OCI-LY3 (cell line): ENCODE data around the gene RPRM.
A peak's percentile ranks its signal among the peaks of the same experiment; 100 is the strongest.

Source experiments
- H2AFZ ChIP-seq: fragments of 200-600, 300-600 bp; shearing (Covaris generic); 2 replicates; pipeline ENCODE4 v1.6.0; 2014; ENCODE audit warnings: antibody characterized with exemption, low read depth, low read length
- H3K27ac ChIP-seq: fragments of 200-600, 300-600 bp; sonication (generic); 2 replicates; pipeline ENCODE4 v1.5.1; 2014; ENCODE audit warnings: mild to moderate bottlenecking, low read length, moderate library complexity, mixed read lengths
- H3K27me3 ChIP-seq: fragments of 200-600, 300-600 bp; sonication (generic); 2 replicates; pipeline ENCODE4 v1.6.1; 2014; ENCODE audit warnings: low read depth, low read length, mixed read lengths
- H3K36me3 ChIP-seq: fragments of 200-600, 300-600 bp; sonication (generic); replicated peaks from 2 replicates; pipeline ENCODE3; 2014; ENCODE audit warnings: low read depth, low read length, mixed read lengths
- H3K4me1 ChIP-seq: fragments of 300-600, 200-600 bp; sonication (generic); 2 replicates; pipeline ENCODE4 v1.6.1; 2014; ENCODE audit warnings: low read length, mixed read lengths
- H3K4me2 ChIP-seq: fragments of 200-600, 300-600 bp; sonication (generic); 2 replicates; pipeline ENCODE4 v1.6.1; 2014; ENCODE audit warnings: low read length, mixed read lengths
- H3K4me3 ChIP-seq: fragments of 300-600, 200-600 bp; sonication (generic); 2 replicates; pipeline ENCODE4 v1.5.1; 2014; ENCODE audit warnings: antibody characterized with exemption, mild to moderate bottlenecking, low read length, moderate library complexity
- H3K79me2 ChIP-seq: fragments of 300-600, 200-600 bp; shearing (Covaris generic); 2 replicates; pipeline ENCODE4 v1.6.1; 2014; ENCODE audit warnings: mild to moderate bottlenecking, low read length, mixed read lengths
- H3K9ac ChIP-seq: fragments of 300-600, 200-600 bp; shearing (Covaris generic); 2 replicates; pipeline ENCODE4 v1.6.0; 2014; ENCODE audit warnings: mild to moderate bottlenecking, low read length, moderate library complexity
- H3K9me3 ChIP-seq: fragments of 200-600, 300-600 bp; shearing (Covaris generic); 2 replicates; pipeline ENCODE4 v1.6.1; 2014; ENCODE audit warnings: low read length, mixed read lengths; ENCODE audit not compliant: insufficient read depth
- H4K20me1 ChIP-seq: fragments of 200-600, 300-600 bp; sonication (generic); 2 replicates; pipeline ENCODE4 v1.6.1; 2016; ENCODE audit warnings: low read length, mixed read lengths; ENCODE audit not compliant: insufficient read depth
- EZH2phosphoT487 ChIP-seq: fragments of 200-600 bp; shearing (Covaris generic); IDR thresholded peaks from 2 replicates; pipeline ENCODE4 v1.6.1; 2018; ENCODE audit warnings: antibody characterized with exemption, mixed run types, low read depth
- TF ChIP-seq, protein P1 (sequence below): fragments of 200-600, 300-600 bp; sonication (generic); IDR thresholded peaks from 2 replicates; pipeline ENCODE4 v1.5.1; 2014; ENCODE audit warnings: antibody characterized with exemption, low read length, low read depth

Gene RPRM

DNA sequence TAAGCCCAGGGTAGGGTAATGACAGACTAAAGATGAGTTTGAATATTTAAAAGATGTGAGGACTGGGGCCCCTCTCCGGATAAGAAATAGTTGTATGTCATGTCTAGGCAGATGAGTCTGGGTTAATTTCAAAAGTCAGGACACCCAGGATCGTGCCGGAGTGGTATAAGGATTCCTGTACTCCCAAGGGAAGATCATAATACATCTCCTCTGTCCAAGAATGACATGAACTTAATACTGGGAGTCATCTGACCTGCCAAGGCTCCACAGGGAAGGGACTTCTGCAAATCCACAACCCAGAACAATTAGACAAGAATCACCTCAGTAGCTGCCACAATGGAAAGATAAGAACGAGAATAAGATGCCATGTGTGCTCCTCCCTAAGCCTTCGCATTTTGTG lies 17.1 kb downstream of the RPRM start:
- TF ChIP-seq EZH2phosphoT487, result no peak
- TF ChIP-seq, protein P1, sequence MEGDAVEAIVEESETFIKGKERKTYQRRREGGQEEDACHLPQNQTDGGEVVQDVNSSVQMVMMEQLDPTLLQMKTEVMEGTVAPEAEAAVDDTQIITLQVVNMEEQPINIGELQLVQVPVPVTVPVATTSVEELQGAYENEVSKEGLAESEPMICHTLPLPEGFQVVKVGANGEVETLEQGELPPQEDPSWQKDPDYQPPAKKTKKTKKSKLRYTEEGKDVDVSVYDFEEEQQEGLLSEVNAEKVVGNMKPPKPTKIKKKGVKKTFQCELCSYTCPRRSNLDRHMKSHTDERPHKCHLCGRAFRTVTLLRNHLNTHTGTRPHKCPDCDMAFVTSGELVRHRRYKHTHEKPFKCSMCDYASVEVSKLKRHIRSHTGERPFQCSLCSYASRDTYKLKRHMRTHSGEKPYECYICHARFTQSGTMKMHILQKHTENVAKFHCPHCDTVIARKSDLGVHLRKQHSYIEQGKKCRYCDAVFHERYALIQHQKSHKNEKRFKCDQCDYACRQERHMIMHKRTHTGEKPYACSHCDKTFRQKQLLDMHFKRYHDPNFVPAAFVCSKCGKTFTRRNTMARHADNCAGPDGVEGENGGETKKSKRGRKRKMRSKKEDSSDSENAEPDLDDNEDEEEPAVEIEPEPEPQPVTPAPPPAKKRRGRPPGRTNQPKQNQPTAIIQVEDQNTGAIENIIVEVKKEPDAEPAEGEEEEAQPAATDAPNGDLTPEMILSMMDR, result no peak
- Histone ChIP-seq H3K27ac (no peak overlapping the region), H3K9me3 (no peaks in the 10 kb centered on the region), H3K9ac (no peak overlapping the region), H3K36me3 (no peaks in the 10 kb centered on the region), H3K4me2 (no peak overlapping the region), H4K20me1 (no peaks in the 10 kb centered on the region), H3K27me3 (no peaks in the 10 kb centered on the region), H3K4me1 (no peaks in the 10 kb centered on the region), H2AFZ (no peak overlapping the region), H3K79me2 (no peaks in the 10 kb centered on the region), H3K4me3 (no peak overlapping the region)

DNA sequence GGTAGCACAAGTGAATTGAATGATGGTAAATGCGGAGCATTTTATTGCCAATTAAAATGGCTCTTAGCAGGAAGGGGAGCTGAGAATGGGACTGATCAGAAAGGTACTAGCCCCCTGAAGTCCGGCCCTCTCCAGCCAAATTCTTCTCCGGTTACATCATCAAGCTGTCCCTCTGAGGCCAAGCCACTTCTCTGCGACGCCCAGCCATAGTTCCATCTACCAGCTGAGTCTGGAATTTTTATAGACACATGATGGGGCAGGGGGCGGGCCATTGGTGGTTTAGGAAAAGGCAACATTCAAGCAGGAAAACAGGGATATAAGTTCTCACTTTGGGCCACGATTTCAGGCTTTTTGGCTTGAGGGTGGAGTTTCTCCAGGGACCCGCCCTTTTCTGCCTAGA lies 22.7 kb downstream of the RPRM start:
- Histone ChIP-seq H3K27me3 (no peaks in the 10 kb centered on the region), H3K9ac (no peak overlapping the region), H3K79me2 (no peaks in the 10 kb centered on the region), H2AFZ (no peak overlapping the region), H3K36me3 (no peaks in the 10 kb centered on the region), H3K4me1 (peaks cover 4% of the 10 kb centered on the region), H3K4me2 (no peak overlapping the region), H3K9me3 (no peaks in the 10 kb centered on the region), H3K4me3 (no peak overlapping the region), H4K20me1 (no peaks in the 10 kb centered on the region), H3K27ac (no peak overlapping the region)
- no peak for TF ChIP-seq EZH2phosphoT487
- TF ChIP-seq, protein P1, result no peak

DNA sequence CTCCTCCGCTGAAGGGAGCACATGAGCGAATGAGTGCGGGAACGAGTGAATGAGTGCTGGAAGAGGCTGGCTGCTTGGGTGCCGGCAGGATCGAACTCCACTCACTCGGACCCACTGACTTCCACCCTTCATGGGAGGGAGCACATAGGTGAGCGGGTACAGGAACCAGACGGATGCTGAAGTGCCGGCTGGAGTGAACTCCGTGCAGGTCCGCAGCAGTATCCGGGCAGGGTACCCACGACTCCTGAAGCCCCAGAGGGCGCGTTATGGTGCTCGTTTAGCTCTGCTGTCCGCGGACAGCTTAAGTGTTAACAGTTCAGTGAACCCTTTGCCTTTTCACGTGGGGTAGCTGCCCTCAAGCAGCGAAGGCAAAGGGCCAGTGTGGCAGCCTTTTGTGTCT lies 23.2 kb downstream of the RPRM start:
- Histone ChIP-seq H3K4me1 (peaks cover 4% of the 10 kb centered on the region), H4K20me1 (no peaks in the 10 kb centered on the region), H2AFZ (no peak overlapping the region), H3K9ac (no peak overlapping the region), H3K27ac (no peak overlapping the region), H3K9me3 (no peaks in the 10 kb centered on the region), H3K4me3 (no peak overlapping the region), H3K36me3 (no peaks in the 10 kb centered on the region), H3K79me2 (no peaks in the 10 kb centered on the region), H3K27me3 (no peaks in the 10 kb centered on the region), H3K4me2 (no peak overlapping the region)
- TF ChIP-seq, protein P1, result no peak

DNA sequence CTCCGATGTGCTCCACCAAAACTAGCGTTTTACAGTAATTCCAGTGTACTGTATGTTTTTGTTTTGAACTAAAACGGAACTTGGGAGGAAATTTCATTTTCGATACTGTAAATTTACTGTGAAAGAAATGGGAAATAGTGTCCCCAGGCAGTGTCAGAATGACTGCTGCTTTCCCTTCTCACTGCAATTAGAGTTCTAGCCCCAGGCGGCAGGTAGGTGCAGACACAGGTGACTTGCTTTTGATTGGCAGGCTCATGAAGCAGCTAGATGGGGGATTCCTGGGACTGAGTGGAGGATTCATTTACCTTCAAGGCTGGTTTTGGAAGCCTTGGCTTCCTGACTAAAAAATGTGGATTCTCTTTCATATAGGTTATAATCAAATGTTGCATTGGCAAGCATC lies 27.0 kb downstream of the RPRM start:
- no peak for TF ChIP-seq EZH2phosphoT487
- TF ChIP-seq, protein P1, result no peak
- no peaks in the 10 kb centered on the region for H3K79me2 ChIP-seq
- H3K27ac ChIP-seq, result no peak overlapping the region
- H3K4me3 ChIP-seq, result peak overlapping the region; percentile 67
- H3K36me3 ChIP-seq, result no peaks in the 10 kb centered on the region
- H2AFZ ChIP-seq, result peak overlapping the region; percentile 72
- no peaks in the 10 kb centered on the region for H3K9me3 ChIP-seq
- no peaks in the 10 kb centered on the region for H3K27me3 ChIP-seq
- H4K20me1 ChIP-seq, result no peaks in the 10 kb centered on the region
- peaks cover 4% of the 10 kb centered on the region for H3K4me1 ChIP-seq
- H3K9ac ChIP-seq, result no peak overlapping the region
- peak overlapping the region; percentile 59 for H3K4me2 ChIP-seq
